HG02588 (cell line): Measurements from ENCODE around the gene BTF3L4.
"Not testable (repeated sequence)": the region's sequence is repeated elsewhere in the genome, so short reads cannot be mapped to it uniquely, and the experiment has no call there.

Experiments used
- ATAC-seq: cut with Tn5 transposase; IDR thresholded peaks from one replicate; pipeline ENCODE4 v1.9.1; 2021; ENCODE audit warnings: mild to moderate bottlenecking, moderate library complexity; ENCODE audit not compliant: unreplicated experiment

BTF3L4 gene

DNA sequence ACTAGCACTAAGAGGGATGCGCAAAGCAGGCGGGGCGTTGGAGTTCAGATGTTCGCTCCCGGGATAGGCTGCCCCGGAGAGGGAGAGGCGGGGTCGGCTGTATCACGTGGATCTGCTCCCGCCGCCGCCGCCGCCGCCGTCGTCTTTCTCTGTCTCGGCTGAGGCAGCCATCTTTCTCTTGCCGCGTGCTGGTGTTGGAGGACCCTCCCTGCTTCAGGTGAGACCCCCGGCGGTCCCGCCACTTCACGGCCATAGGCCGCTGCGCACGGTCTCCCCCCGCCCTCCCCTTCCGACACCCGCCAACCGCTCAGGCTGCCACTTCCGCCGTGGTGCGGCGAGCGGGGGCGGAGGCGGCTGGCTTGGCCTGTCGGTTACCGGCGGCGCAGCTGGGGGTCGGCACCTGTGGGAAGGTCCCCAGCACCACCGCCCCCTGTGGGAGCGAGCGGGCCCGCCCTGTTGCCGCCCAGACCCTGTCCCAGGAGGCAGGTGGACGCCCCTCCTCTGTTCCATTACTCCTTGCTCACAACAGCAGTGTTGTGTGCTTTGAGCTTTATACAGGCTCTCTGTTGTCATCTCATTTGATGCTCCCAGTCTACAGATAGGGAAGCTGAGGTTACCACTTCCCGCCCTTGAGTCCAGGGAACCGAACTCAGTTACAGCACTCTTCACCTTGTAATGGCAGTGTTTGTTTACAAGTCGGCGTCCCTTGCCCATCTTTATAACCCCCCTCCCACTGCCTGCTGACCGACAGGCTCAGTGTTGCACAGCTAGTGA lies at the start of gene BTF3L4:
Gene BTF3L4, plus strand, starts transcription at position 133 of the 774 bp plus-strand sequence. CDS start 3,553 bp downstream, outside the sequence.
- peak; percentile 87 for ATAC-seq

DNA sequence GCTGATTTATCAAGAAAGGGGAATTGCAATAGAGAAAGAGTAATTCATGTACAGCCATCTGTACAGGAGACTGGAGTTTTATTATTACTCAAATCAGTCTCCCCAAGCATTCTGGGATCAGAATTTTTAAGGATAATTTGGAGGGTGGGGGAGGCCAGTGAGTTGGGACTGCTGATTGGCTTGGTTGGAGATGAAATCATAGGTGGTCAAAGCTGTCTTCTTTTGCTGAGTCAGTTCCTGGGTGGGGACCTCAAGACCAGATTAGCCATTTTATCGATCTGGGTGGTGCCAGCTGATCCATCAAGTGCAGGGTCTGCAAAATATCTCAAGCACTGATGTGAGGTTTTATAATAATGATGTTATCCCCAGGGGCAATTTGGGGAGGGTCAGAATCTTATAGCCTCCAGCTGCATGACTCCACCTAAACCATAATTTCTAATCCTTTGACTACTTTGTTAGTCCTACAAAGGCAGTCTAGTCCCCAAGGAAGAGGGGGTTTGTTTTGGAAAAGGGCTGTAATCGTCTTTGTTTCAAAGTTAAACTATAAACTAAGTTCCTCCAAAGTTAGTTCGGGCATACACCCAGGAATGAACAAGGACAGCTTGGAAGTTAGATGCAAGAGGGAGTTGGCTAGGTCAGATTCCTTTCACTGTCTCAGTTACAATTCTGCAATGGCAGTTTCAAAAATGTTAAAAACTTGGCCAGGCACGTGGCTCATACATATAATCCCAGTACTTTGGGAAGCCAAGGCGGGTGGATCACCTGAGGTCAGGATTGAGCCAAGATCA lies 48.7 kb upstream of the BTF3L4 start:
- ATAC-seq, result no peak

GRCh38 chr1:52008071-52008809 lies 47.9 kb upstream of the BTF3L4 start:
- ATAC-seq, result no peak

- ATAC-seq, result no peak
These were observed 34.0 kb upstream of the BTF3L4 start for GRCh38 chr1:52022133-52022532.

DNA sequence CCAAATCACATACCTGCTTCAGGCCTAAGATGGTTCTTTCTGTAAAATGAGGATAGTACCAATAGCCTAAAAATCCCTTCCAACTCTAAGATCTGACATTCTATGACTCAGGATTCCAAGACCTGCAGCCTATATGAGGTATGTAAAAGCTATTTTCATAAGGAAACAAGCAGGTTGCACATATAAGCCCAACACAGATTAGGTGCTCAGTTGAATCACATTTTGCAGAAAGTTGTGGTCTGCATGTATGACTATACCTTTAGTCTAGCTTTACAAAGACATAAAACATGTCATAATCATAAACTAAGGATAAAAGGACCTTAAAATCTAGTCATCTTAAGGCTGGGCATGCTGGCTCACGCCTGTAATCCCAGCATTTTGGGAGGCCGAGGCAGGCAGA lies 29.8 kb upstream of the BTF3L4 start:
- ATAC-seq, result no peak

DNA sequence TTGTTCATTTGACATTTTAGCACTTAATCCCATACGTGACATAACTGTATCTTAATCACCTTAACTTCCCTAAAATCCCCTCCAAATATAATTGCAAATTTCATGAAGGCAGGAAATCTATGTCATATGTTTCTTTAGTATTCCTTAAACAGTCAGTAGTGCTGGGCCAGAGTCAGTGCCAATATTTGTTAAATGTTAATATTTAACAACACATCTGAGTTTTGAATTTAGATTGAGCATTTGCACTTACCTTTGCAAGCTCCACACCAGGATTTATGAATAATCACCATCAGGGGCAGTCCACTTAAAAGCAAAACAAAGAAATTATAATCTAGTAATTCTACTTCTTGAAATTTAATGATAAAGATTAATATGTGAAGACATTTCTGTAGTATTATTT lies 27.8 kb upstream of the BTF3L4 start:
- ATAC-seq, result no peak

GRCh38 chr1:52028839-52029238 lies 27.3 kb upstream of the BTF3L4 start:
- ATAC-seq, result not testable (repeated sequence)

DNA sequence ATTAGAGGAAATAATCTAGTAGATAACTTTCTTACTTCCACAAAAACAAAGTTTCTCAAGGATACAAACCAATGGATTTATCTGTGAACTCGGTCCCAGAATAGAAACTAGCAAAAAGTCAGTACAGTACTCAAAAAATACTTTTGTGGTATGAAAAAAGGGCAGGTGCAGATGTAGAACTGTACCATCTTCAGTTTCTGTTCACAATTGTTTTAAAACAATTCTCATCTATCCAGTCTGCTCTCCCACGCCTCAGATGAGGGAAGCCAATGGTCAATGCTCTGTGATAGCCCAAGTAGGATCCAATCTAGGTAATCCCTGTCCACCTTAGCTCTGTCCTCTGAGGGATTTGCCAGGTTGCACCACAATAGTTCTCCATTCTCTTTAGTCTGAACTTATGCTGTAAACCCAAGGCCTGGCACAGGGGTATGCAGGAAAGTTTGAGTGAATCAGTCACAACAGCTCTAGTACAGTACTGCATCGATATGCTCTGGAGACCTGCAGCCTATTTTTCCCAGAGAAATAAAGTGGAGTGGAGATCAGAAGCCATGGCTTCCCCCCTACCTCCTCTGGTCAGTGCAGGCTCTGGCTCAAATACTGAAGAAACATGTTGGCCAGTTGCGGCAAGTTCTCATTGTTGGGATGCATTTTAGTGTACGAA lies 23.8 kb upstream of the BTF3L4 start:
- ATAC-seq, result peak; percentile 43

DNA sequence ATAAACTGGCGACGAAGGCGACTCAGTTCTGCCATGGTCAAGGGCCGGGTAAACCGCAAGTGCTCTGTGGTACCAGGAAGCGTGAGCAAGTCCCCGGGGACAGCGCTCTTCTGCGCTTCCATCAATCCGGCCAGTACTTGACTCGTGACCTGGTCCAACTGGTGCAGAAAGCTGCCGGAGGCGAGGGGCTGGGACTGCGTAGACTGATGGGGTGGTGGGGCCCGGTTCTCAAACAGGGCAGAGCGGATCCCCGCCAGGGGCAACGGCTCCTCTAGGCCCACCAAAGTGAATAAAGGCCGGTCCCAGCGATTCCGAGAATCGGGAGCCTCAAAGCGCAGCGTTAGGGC lies 23.3 kb upstream of the BTF3L4 start:
- peak; percentile 40 for ATAC-seq

DNA sequence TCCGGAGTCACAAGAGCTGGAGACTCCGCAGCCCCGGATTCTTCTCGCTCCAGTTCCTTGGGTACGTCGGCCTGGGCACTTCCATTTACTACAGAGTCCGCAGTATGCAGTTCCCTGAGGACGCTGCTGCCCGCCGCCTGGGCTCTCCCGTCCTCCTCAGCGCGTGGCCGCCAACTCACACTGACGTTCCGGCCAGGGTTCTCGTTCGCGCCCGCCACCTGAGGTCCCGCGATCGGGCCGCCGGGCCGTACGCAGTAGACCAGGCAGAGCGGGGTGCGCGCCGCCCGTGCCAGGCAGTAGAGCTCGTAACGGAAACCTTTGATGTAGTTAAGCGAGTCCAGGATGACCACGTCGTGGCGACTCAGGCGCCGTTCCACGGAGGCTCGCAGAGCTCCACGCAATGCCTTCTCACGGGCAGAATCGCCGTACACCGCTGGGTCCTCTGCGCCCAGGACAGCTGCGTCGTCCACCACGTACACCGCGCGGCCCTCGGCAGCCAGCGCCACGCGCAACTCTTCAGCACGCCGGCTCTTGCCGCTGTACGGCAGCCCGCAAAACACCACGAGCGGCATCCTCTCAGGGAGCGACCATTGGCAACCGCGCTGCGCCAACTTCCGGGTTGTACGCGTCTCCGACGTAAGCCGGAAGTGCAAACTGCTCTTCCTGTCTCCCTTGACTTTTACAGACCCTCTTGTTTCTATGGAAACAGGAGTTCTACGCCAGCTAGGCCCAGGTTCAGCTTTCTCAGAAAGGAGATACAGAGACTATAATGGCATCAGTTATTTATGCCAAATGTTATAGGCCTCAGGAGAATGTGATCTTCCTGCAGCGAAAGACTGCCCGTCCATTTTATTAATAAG lies 22.7 kb upstream of the BTF3L4 start, which contains the start of gene KTI12:
Gene KTI12, minus strand, starts transcription at position 621 of the 860 bp plus-strand sequence. Its CDS starts 49 bp downstream, at position 572.
- peak; percentile 79 for ATAC-seq

GRCh38 chr1:52034050-52034384 lies 22.1 kb upstream of the BTF3L4 start:
- no peak for ATAC-seq

- no peak for ATAC-seq
These were observed 18.7 kb upstream of the BTF3L4 start for GRCh38 chr1:52037402-52037814.

GRCh38 chr1:52037909-52038308 lies 18.2 kb upstream of the BTF3L4 start:
- no peak for ATAC-seq

GRCh38 chr1:52041551-52042185 lies 14.4 kb upstream of the BTF3L4 start:
- ATAC-seq, result no peak

DNA sequence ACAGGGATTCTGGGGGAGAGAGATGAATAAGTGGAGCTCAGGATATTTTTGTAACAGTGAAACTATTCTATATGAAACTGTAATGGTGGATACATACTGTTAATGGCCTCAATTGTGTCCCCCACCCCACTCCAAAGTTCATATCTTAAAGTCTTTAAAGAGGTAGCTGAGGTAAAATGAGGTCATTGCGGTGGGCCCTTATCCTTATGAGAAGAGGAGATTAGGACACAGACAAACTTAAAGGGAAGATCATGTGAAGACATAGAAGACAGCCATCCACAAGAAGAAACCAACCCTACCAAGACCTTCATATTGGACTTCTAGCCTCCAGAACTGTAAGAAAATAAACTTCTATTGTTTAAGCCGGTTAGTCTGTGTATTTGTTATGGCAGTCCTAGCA lies 10.9 kb upstream of the BTF3L4 start:
- no peak for ATAC-seq

GRCh38 chr1:52045666-52046195 lies 10.4 kb upstream of the BTF3L4 start:
- not testable (repeated sequence) for ATAC-seq

- not testable (repeated sequence) for ATAC-seq
These were observed 6.8 kb upstream of the BTF3L4 start for GRCh38 chr1:52049337-52049736.

- ATAC-seq, result no peak
These were observed 2.2 kb upstream of the BTF3L4 start for GRCh38 chr1:52053862-52054261.

GRCh38 chr1:52054496-52055065 lies 1.5 kb upstream of the BTF3L4 start:
- ATAC-seq, result no peak
